GM21619 (cell line): ENCODE results near the gene VRK3.
A peak's percentile ranks its signal among the peaks of the same experiment; 100 is the strongest.
"Not testable (repeated sequence)": the region's sequence is repeated elsewhere in the genome, so short reads cannot be mapped to it uniquely, and the experiment has no call there.

Source experiments
- ATAC-seq: cut with Tn5 transposase; IDR thresholded peaks from one replicate; pipeline ENCODE4 v1.9.1; 2021; ENCODE audit not compliant: unreplicated experiment

Gene VRK3, protein sequence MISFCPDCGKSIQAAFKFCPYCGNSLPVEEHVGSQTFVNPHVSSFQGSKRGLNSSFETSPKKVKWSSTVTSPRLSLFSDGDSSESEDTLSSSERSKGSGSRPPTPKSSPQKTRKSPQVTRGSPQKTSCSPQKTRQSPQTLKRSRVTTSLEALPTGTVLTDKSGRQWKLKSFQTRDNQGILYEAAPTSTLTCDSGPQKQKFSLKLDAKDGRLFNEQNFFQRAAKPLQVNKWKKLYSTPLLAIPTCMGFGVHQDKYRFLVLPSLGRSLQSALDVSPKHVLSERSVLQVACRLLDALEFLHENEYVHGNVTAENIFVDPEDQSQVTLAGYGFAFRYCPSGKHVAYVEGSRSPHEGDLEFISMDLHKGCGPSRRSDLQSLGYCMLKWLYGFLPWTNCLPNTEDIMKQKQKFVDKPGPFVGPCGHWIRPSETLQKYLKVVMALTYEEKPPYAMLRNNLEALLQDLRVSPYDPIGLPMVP

DNA sequence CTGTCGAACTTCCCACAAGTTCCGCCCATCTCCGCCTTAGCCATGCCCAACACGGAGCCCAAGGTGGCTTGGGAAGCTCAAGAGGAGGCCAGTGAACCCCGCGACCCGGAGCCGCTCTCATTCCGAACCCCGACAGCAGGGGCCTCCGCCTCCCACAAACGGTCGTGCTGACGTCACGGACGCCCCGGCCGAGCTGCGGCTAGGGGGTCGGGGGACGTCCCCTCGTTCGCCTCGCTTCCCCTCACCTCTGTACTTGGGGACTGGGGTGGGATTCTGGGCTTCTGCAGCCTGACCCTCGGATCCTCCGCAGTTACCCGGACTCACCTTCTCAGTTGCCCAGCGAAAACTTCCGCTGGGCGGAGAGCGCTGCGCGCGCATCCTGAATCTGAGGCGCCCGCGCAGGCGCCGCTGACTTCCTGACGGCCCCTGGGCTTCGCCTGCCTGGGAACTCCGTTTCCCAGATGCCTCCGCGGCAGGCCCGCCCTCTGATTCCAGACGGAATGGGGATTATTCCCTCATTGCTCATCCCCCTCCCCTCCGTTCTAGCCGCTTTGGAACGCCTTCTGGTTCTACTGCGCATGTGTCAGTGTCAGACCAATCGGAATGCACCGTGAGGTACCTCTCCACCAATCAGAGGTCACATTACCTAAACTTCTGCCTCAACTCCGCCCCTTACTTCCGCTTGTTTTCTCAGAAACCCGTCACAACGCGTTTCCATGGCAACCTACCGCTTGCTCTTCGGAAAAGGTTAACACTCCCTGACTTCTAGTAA, at the start of gene VRK3:
Gene VRK3 (minus strand): TSS at position 351 of the 772 bp plus-strand sequence. CDS start 9,210 bp downstream, outside the sequence.
- peak; percentile 73 for ATAC-seq

DNA sequence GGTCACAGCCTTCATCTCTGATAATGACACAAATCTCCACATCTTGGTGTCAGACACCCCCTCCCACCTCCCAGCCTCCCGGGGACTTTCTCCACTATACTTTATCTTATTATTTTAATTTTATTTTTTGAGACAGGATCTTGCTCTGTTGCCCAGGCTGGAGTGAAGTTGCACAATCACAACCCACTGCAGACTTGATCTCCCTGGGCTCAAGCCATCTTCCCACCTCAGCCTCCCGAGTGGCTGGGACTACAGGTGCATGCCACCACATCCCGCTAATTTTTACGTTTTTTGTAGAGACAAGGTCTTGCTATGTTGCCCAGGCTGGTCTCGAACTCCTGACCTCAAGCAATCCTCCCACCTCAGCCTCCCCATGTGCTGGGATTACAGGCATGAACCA, 43.2 kb upstream of the VRK3 start:
- ATAC-seq = not testable (repeated sequence)

DNA sequence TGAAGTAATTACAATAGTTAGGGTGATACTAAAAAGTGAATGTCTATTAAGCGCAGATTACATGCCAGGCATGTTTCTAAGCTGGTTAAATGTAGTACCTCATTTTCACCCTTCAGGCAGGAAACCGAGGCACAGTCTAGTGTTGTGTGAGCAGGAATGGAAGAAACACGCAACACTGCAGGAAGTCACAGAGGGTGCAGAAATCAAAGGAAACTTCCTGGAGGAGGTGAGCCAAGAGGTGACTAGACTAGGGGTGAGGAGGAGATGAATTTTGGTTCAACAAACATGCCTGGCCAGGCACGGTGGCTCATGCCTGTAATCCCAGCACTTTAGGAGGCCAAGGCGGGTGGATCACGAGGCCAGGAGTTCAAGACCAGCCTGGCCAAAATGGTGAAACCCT, 42.4 kb upstream of the VRK3 start:
- no peak for ATAC-seq

DNA sequence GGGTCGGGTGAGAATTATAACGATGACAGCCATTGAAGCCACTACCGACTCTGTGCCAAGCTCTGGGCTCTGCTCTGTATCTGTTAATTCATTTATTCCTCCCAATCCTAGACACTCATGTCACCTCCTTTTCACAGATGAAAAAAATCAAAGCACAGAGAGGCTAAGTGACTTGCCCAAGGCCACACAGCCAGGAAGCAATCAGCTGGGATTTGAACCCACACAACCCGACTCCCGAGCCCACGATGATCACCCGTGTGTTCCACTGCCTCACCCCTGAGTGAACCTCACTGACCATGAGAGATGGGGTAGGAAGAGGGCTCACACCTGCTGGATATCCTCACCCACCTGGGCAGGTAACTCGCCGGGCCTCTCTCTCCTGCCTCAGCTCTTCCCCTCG, 40.8 kb upstream of the VRK3 start:
- ATAC-seq = no peak

DNA sequence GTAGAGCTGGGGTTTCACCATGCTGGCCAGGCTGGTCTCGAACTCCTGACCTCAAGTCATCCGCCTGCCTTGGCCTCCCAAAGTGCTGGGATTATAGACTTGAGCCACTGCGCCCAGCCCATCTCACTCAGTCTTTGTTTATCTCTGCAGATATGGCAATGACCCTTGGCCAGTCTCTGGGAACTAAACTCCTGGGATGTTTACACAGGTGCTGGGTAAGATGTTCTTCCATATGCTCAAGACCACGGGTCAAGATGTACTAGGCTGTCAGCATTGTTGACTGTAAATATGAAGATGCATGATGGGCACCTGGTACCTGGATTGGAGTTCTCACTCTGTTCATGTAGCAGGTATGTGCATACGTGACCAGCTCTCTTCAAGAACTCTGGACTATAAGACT, 36.5 kb upstream of the VRK3 start:
- no peak for ATAC-seq

DNA sequence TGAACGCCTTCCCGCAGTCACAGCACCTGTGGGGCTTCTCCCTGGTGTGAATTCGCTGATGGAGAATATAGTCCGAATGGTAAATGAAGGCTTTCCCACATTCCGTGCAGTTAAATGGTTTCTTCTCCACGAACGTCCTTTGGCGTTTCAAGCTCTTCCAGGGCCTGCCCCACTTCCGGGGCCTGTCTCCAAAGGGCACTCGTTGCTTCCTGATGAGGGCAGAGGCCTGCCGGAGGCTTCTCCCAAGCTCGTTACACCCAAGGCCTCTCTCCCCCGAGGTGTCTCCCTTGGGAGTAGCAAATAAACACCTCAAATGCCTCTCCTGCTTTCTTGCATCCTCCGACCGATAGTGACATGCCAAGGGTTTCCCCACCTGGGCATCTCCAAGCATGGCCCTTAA, 34.9 kb upstream of the VRK3 start:
- ATAC-seq = no peak

DNA sequence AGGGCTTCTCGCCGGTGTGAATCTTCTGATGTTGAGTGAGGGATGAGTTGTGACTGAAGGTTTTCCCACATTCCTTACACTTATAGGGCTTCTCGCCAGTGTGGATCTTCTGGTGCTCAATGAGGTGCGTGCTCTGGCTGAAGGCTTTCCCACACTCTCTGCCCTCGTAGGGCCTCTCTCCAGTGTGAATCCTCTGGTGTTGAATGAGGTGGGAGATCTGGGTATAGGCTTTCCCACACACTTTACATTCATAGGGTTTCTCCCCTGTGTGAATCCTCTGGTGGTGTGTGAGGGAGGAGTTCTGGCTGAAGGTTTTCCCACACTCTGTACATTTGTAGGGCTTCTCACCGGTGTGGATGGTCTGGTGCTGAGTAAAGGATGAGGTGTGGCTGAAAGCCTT, 33.9 kb upstream of the VRK3 start:
- no peak for ATAC-seq

DNA sequence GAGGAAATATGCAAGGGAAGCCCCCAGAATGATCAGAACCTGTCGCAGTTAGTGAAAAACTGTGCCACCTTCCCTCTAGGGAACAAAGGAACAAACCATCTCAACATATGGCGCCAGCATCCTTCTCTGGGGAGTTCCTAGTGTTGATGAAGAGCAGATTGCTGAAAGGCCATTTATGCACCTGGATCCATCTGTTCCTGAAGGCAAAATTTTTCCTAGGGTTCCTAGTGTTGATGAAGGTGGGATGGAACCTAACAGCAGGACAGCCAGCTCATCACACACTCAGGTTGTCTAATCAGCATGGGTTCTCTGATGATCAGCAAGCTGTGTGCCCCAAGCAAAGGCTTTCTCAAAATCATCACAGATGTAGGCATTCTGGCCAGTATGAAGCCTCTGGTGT, 33.3 kb upstream of the VRK3 start:
- ATAC-seq = no peak

DNA sequence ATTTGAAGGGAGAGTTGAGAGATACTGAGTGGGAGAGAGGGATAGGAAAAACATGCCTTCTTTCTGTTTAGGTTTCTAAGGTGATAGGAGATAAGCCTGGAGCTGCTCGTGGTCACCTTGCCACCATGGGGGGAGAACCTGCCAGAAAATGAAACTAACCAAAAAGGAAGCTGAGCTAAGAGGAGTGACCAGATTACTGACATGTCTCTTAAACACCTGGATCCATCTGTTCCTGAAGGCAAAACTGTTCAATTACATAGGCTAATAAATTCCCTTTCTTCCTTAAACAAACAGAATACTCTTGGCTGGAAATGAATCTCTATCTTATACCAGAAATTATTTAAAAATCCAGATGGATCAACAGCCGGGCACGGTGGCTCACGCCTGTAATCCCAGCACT, 27.9 kb upstream of the VRK3 start:
- no peak for ATAC-seq

DNA sequence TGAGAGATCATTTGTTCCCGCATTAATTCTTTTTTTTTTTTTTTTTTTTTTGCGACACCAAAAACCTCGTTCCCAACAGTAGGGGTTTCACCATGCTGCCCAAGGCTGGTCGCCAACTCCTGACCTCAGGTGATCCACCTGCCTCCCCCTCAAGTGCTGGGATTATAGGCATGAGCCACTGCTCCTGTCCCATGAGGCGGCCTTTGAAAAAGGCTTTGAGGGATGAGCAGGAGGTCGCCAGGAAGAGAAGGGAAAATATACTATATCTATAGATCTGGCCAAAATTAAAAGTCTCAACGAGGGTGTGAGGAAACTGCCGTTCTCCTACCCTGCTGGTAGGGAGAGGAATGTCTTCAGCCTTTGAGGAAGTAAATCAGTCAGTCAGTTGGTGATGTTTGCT, 26.8 kb upstream of the VRK3 start:
- no peak for ATAC-seq

DNA sequence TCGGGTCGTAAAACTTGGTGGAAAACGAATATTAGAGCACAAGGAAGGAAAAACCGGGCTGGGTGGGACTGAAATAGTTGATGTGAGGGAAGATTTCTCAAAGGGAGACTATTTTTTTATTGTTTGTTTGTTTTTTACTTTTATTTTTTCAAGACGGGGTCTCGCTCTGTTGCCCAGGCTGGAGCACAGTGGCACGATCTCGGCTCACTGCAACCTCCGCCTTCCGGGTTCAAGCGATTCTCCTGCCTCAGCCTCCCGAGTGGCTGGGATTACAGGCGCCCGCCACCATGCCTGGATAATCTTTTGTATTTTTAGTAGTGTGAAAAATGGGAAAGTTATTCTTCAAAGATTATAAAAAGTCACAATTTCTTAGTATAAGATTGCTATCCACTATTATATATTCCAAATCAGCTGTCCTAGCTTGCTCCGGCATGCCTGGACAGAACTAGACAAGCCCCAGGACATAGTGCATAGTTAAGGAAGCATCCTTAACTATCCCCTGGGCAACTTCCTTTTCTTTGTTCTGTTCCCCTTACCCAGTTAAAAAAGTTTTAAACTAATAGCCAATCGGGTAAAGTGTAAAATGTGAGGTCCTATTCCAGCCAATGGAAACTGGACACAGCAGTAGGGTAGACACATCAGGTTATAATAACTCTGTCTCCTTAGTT, 26.2 kb upstream of the VRK3 start:
- not testable (repeated sequence) for ATAC-seq

DNA sequence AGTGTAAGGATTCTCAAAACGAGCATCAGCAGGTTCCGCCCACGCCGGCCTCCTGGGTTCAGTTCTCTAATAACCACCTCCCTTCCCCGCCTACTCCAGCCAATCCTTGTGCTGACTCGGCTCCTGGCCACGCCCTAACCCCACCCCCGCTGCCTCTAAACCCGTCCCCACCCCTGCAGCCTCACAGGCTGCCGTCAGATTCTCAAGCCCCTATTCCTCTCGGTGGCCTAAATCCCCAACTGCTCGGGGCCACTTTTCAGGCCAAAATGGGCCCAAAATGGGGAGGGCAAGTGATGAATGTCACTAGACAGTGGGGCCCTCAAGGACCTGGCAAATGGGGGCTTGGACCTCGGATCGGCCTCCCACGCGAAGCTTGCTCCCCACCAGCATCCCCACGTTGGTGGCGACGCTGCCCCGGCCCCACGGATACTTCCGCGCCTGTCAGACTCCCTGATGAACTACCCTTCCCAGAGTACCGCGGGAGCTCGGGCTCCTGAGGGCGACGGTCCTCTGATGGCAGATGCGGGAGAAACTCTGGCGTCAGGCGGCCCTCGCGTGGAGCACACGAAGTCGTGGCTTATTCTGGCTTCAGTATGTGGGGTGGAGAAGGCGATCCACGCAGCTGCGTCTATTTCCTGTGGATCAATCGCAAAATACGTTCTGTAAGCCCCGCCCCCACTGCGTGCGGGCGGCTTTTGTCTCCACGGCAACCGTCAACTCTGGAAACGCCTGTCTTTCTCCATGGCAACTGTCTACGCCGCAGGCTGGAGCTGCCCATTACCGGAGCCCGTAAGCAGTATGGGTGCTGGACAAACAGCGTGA, 25.4 kb upstream of the VRK3 start:
- no peak for ATAC-seq

DNA sequence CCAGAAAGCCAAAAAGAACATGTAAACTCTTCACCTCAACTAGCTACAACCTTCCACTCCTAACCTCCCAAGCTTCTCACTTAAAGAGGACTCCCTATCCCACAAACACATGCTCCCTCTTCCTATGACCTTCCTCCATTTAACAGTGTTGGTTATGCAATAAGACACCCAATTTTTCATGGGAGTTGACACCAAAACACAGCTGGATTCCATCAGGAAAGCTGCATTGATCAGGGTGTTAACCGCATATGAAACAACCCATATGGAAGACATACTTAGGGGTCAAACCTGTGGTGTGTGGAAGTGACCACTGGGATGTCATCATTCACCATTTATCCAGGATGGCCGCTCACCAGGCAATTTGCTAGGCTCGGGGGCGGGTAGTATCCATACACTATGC, 22.5 kb upstream of the VRK3 start:
- no peak for ATAC-seq

DNA sequence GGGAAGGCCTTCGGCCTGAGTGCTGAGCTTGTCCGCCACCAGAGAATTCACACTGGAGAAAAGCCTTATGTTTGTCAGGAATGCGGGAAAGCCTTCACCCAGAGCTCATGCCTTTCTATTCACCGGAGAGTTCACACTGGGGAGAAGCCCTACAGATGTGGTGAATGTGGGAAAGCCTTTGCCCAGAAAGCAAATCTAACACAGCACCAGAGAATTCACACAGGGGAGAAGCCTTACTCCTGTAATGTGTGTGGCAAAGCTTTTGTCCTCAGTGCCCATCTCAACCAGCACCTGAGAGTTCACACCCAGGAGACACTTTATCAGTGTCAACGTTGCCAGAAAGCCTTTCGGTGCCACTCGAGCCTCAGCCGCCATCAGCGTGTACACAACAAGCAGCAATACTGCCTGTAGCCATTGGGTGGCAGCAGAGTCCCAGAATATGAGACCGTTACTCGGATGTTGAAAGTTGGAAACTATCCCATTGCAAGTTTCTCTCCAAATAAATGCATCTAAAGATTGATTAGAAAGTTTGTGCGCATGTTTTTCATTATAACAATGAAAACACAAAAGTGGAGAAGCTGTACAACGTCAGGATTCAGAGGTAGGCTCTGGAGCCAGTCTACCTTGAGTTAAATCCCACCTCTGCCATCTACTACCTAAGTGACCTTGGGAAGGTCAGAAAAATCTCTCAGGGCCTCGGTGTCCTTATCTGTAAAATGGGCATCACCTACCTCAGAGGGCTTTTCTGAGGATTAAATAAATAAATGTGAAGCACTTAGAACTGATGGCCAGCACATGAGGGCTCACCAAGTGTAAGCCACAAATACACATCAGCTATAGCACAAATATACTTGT, 21.7 kb upstream of the VRK3 start:
- no peak for ATAC-seq

DNA sequence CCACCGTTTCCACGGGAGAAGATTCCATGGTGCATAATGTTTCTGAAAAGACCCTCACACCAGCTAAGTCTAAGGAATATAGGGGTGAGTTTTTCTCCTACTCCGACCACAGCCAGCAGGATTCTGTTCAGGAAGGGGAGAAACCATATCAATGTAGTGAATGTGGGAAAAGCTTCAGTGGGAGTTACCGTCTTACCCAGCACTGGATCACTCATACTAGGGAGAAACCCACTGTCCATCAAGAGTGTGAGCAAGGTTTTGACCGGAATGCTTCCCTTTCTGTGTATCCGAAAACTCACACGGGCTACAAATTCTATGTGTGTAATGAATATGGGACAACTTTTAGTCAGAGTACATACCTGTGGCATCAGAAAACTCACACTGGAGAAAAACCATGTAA, 19.8 kb upstream of the VRK3 start:
- no peak for ATAC-seq

DNA sequence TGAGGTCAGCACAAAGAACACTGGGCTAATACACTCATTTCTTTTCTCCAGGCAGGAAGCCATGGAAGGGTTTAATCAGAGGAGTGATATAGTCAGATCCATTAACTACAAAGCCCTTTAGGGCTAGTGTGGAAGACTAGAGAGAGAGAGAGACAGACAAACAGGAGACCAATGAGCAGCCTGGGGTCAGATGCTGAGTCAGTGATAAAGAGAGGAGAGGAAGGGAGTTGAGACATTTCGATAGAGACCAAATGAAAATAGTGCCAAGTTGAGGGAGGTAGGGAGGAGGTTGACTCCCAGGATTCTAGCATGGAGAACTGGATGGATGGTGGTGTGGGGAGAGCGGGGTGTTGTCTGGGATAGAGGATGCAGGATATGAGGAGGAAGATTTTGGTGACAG, 18.8 kb upstream of the VRK3 start:
- ATAC-seq = no peak

DNA sequence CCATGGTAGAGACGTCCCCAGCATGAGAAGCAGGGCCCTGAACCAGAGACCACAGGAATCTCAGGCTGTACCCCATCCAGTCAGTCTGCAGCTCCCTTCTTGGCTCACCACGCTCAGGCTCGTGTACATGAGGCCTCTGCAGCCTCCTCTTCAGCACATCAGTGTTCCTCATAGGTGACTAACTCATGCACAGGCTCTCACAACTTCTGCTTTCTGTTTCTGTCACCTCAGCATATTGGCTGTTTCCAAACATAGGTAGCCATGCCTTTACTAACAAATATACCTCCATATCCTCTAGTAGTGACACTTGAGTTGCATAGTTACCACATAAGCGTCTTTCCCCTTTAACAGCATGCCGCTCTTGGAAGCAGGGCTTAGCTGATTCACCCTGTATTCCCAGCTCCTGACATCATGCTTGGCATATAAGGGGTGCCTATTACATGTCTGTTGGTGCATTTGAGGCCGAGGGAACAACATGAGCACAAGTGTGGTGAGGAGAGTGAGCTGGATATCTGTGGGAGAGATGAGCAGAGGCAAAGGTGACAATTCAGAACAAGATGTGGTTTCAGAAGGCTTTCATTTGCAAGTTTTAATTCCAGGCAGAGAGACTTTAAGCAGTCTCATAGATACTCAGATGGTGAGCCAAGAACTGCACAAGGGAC, 17.3 kb upstream of the VRK3 start:
- ATAC-seq = no peak

DNA sequence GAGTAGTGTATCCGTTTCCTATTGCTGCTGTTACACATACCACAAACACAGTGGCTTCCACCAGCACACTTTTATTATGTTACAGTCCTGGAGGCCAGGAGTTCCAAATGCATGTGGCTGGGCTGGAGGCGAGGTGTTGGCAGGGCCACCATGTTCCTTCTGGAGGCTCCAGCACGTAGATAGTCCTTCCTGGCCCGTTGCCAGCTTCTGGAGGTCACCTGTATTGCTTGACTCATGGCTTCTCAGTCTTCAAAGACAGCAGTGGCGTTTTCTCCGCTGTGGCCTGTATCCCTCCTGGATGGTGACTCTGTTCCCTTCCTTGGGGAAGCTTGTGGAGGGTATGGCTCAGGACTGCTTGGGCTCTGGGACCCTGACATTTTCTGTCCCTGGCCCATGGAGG, 15.8 kb upstream of the VRK3 start:
- ATAC-seq = no peak

DNA sequence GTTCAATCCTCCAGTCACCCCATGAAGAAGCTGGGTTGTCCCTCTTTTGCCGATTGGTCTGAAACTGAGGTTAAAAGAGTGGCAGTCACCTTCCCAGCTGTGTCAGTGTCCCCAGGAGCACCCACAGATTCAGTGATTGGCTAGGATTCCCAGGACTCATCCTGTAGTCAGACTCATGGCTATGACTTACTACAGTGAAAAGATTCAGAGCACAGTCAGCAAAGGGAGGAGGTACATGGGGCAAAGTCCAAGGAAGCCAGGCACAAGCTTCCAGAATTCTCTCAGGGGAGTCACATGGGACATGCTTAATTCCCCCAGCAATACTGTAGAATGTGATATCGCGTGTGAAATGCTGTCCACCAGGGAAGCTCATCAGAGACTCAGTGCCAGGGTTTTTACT, 14.8 kb upstream of the VRK3 start:
- ATAC-seq = no peak
